Ovary (tissue), 9 donors: ENCODE data around the gene LGI4. TPM values are rescaled to one million over a fixed set of nuclear protein-coding genes. Genes with fewer than 3 reads are reported as not detected.

Experiments
- DNase-seq, 5 donors: peaks; one replicate each; pipeline ENCODE4 v3.0.0-alpha.2; 2019 to 2020
- H3K27ac ChIP-seq, 2 donors: fragments of 200-600 bp; one replicate each; pipeline versions ENCODE4 v1.5.1 to v1.8.0; 2019 to 2022
- H3K27me3 ChIP-seq: fragments of 200-600 bp; one replicate; pipeline ENCODE4 v1.8.0; 2022
- H3K36me3 ChIP-seq: fragments of 200-600 bp; sonication (generic); one replicate; pipeline ENCODE4 v1.5.1; 2019
- H3K4me1 ChIP-seq: one replicate; pipeline ENCODE4 v1.8.1; 2013; ENCODE audit warnings: mild to moderate bottlenecking, moderate library complexity; ENCODE audit not compliant: insufficient read depth
- H3K4me3 ChIP-seq: fragments of 200-600 bp; sonication (generic); one replicate; pipeline ENCODE4 v1.5.1; 2017
- H3K9me3 ChIP-seq, 2 donors: fragments of 200-600 bp in 1 of 2; sonication (generic) in 1 of 2; one replicate each; pipeline versions ENCODE4 v1.5.1 to v1.8.1; 2013 to 2019; ENCODE audit warnings: mild to moderate bottlenecking in 1 of 2, moderate library complexity in 1 of 2
- EP300 ChIP-seq: sonication (generic); formaldehyde crosslinking; IDR thresholded peaks from one replicate; pipeline ENCODE4 v1.6.1; 2017; ENCODE audit warnings: antibody characterized with exemption
- POLR2A ChIP-seq: fragments of 450-650 bp; IDR thresholded peaks from one replicate; pipeline ENCODE4 v1.6.1; 2017; ENCODE audit warnings: antibody characterized with exemption, mild to moderate bottlenecking, moderate library complexity
- WGBS, 3 donors: extraction: QIAGEN DNeasy Blood & Tissue Kit in 1 of 3; methylation state at CpG; one replicate each; pipeline versions ENCODE4 v1.1.5 to v1.1.7; 2013 to 2017; 5-methylcytosine and 5-hydroxymethylcytosine counted together
- intact Hi-C, 4 donors: fragments of 100-400 bp; cut with DNase I; formaldehyde crosslinking; loops; one replicate each; pipeline versions ENCODE4 v1.11.0 to v1.15.1; 2022 to 2023
- polyA plus RNA-seq, 2 donors: library from polyadenylated mRNA; stranded (reverse); fragments of 200-250 nt in 1 of 2; fragments of 350-450 nt in 1 of 2; fragmentation: Illumina TruSeq in 1 of 2; extraction: RNeasy Lipid Tissue Mini Kit (QIAGEN cat#74804) in 1 of 2; gene quantifications; one replicate each; pipeline ENCODE4 v1.2.3, GENCODE V29; 2013 to 2014
- total RNA-seq, 7 donors: library from RNA; depleted of rRNA in 2 of 7; stranded (reverse); fragments of >200 nt in 2 of 7; fragmentation: NEBNext Ultra II Directional in 3 of 7; extraction: Animal tissue kit (Norgen Biotek cat#: 25700) in 3 of 7; gene quantifications; one replicate each; pipeline versions ENCODE4 v1.1.0 to v1.2.4, GENCODE V29; 2016 to 2023
- TF ChIP-seq, protein P1 (sequence below), 3 donors: fragments of 450-650 bp in 2 of 3; fragments of 200-600 bp in 1 of 3; IDR thresholded peaks; one replicate each; pipeline versions ENCODE4 v1.5.1 to v1.8.0; 2016 to 2022; ENCODE audit warnings: antibody characterized with exemption in 3 of 3, mild to moderate bottlenecking in 1 of 3
- donor health status: DM: no; HTN: no; CAD: no; lungs with moderate emphysema.
- donor health status: DM: no; HTN: no; CAD: no.
- donor health status: Bipolar disorder and iron deficiency.
- donor health status: DM: yes; HTN: yes; CAD: no.
- donor health status: DM: no; HTN: no; CAD: no.
- donor health status: DM: yes; HTN: yes; CAD: no.

Gene LGI4
- total and polyA plus RNA-seq, 9 donors = 1.9 to 13.3 (median 5.9) TPM

DNA sequence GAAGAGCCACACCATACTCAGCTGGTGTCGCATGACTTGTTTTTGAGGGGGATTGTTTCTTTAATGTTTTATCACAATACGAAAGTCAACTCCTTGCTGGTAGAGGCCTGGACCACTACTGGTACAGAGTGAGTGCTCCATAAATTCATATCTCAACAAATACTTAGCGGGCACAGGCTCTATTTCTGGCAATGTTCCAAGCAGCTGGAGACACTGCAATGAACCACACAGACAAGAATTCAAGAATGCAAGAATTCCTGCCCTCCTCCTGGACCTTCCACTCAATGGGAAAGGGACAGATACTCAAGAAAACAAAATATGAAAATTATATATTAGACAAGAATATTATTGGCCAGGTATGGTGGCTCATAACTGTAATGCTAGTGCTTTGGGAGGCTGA lies 14.6 kb upstream of the LGI4 start:
- H3K9me3 ChIP-seq = no peaks in the 10 kb centered on the region
- TF ChIP-seq, protein P1, sequence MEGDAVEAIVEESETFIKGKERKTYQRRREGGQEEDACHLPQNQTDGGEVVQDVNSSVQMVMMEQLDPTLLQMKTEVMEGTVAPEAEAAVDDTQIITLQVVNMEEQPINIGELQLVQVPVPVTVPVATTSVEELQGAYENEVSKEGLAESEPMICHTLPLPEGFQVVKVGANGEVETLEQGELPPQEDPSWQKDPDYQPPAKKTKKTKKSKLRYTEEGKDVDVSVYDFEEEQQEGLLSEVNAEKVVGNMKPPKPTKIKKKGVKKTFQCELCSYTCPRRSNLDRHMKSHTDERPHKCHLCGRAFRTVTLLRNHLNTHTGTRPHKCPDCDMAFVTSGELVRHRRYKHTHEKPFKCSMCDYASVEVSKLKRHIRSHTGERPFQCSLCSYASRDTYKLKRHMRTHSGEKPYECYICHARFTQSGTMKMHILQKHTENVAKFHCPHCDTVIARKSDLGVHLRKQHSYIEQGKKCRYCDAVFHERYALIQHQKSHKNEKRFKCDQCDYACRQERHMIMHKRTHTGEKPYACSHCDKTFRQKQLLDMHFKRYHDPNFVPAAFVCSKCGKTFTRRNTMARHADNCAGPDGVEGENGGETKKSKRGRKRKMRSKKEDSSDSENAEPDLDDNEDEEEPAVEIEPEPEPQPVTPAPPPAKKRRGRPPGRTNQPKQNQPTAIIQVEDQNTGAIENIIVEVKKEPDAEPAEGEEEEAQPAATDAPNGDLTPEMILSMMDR (IDR thresholded peaks at IDR 0.05) = no peak
- TF ChIP-seq POLR2A (no peak), EP300 (no peak)
- intact Hi-C loops = no loop called here
- 66 to 70% (median 67%) methylated on average over 3 of the region's 3 CpGs for WGBS, 3 donors
- no peak overlapping the region for H3K27ac ChIP-seq
- no peaks in the 10 kb centered on the region for H3K4me1 ChIP-seq
- no peaks in the 10 kb centered on the region for H3K36me3 ChIP-seq
- H3K27me3 ChIP-seq = no peaks in the 10 kb centered on the region
- no peak for DNase-seq
- H3K4me3 ChIP-seq = no peak overlapping the region

DNA sequence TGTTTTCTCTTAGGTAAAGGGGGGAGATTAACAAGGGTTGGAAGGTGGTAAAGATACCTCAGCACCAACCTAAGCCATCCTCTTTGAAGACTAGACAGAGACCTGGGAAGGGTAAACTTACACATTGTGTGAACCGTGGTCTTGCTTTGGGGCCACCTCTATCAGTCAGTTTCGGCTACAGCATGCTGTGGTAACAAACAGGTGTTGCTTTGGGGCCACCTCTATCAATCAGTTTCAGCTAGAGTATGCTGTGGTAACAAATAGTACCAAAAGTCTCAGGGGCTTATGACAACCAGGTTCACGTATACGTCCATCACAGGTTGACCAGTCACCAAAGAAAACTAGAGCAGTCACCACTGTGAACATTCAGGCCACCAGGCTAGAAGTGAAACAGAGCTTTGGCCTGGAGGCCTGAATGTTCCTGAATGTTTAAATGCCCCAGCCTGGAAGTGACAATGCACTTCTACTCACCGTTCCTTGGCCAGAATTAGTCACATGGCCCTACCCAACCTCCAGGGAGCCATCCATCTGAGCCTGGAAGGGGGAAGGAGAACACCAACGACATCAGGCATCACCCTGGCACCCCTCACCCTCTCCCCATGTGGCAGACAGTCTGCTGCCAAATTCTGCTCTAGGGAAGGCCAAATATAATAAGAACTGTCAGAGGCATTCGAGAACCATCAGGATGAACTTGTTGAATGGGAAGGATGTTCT lies 12.0 kb upstream of the LGI4 start:
- TF ChIP-seq POLR2A (no peak), EP300 (no peak)
- TF ChIP-seq, protein P1 (IDR thresholded peaks at IDR 0.05) = no peak
- Histone ChIP-seq H3K4me1 (no peaks in the 10 kb centered on the region), H3K27ac (no peak overlapping the region), H3K4me3 (no peak overlapping the region), H3K36me3 (no peaks in the 10 kb centered on the region), H3K9me3 (no peaks in the 10 kb centered on the region), H3K27me3 (no peaks in the 10 kb centered on the region)
- 78 to 83% (median 81%) methylated on average over 7 of the region's 7 CpGs for WGBS, 3 donors
- intact Hi-C loops = no loop called here
- no peak for DNase-seq

DNA sequence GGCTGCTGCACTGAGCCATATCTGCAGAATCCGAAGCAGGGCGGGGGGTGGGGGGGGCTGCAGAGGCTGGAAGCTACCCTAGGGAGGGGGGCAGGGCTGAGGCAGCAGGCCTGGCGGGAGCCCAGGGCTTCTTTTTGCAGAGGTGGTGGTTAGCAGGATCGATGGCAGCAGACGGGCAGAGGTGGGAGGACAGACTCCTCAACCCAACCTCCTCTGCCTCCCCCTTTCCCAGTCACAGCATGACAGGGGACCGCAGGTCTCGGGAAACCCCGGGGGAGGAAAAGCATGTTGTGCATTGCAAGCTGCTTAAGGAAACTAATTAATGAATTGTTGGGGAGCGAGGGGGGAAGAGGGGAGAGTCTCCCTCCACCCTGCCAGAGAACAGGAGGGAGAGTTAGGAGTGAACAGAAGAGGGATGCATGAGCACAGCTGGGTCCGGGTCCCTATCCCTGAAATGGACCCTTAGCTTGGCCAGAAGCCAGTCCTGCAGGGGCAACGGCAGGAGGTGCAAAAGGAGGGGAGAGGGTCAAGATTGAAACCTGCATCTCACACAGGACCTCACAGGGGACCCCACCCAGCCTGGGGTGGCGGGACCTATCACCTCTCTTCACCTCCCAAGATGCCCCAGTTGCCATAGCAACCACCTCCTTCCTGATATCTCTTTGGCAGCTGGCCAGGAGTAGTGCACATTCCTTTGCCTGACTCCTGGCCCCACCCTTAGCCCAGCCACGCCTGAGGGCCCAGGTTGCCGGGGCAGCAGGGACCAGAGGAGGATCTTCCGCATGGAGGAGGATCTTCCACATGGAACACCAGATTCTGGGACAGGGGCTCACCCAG lies 10.0 kb upstream of the LGI4 start:
- intact Hi-C loops = loop anchor here in 2 of 4 donors (5.0 kb wide), 1 partner anchor 122 kb away; the partner anchor contains the start of gene USF2 (in 2 of the 2)
- DNase-seq = peak in 2 of 5 donors; percentile 34 to 49
- no peak overlapping the region for H3K27ac ChIP-seq
- no peak overlapping the region for H3K4me3 ChIP-seq
- no peaks in the 10 kb centered on the region for H3K27me3 ChIP-seq
- H3K4me1 ChIP-seq = peaks cover 6% of the 10 kb centered on the region
- H3K9me3 ChIP-seq = no peaks in the 10 kb centered on the region
- H3K36me3 ChIP-seq = no peaks in the 10 kb centered on the region
- WGBS, 3 donors = 16 to 24% (median 19%) methylated on average over 15 of the region's 15 CpGs
- TF ChIP-seq, protein P1 (IDR thresholded peaks at IDR 0.05) = no peak
- no peak for TF ChIP-seq EP300
- TF ChIP-seq POLR2A = no peak

DNA sequence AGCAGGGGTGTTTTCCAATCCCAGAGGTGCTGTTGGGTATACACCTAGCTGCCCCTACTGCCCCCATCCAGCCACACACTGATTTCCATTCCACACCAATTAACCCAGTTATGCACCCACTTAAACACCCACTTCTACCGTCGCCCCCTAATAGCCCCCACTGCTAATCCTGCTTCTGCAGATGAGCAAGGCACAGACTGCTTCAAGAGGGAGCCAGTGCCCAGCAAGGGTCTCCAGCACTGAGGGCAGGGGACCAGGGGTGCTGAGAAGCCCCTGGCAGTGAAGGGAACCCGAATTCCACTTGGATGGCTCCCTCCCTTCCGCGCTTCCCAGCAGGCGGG lies 9.4 kb upstream of the LGI4 start:
- TF ChIP-seq POLR2A (no peak), EP300 (no peak)
- TF ChIP-seq, protein P1 (IDR thresholded peaks at IDR 0.05) = no peak
- Histone ChIP-seq H3K27ac (no peak overlapping the region), H3K4me3 (no peak overlapping the region), H3K4me1 (peaks cover 11% of the 10 kb centered on the region), H3K9me3 (no peaks in the 10 kb centered on the region), H3K36me3 (no peaks in the 10 kb centered on the region), H3K27me3 (no peaks in the 10 kb centered on the region)
- no peak for DNase-seq
- intact Hi-C loops = loop anchor here in 2 of 4 donors (5.0 kb wide), 1 partner anchor 123 kb away; the partner anchor contains the start of gene USF2 (in 2 of the 2)
- WGBS, 3 donors = 15 to 27% (median 18%) methylated on average over 5 to 6 of the region's 6 CpGs
